GM04504 (cell line): ENCODE measurements around the gene ATP6V1G3.
"Not testable (repeated sequence)": the region's sequence is repeated elsewhere in the genome, so short reads cannot be mapped to it uniquely, and the experiment has no call there.

Experiments used
- DNase-seq: peaks from one replicate; pipeline ENCODE4 v3.0.0-alpha.2; 2012; ENCODE audit warnings: low read depth

ATP6V1G3 gene

DNA sequence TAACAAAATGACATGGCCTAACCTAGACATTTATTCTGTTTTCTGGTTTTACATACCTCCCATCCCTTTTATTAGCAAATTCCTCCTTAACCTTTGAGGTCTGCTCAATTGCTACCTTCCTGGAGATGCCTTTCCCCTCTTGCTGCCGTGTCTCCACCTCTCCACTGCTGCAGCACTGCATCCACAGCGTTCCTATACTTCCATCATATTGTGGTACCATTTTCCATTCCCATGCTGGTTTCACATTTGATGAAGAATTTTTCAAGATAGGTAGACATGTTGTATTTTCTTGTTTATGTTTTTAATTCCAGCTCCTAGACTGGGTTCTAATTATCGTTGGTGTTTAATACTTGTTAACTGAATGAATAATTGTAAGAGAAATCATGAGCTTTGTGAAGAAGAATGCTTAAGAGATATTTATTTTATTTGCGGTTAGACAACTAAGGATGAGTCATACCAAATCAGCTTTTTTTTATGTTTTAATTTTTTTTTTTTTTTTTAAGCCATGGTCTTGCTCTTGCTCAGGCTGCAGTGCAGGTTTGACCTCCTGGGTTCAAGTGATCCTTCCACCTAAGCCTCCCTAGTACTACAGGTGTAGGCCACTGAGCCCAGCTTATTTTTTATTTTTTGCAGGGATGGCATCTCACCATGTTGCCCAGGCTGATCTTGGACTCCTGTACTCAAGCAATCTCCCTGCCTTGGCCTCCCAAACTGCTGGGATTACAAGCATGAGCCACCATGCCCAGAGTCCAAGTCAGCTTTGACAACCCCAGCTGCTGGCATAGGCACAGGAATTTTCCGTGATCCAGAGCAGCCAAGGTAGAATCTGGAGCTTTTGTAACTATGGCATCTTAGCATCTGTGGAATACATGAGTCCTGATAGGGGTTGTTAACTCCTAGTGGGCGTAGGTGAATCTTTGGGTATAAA, 44.0 kb downstream of the ATP6V1G3 start:
- DNase-seq: peak; percentile 29

- DNase-seq: no peak
Observed at GRCh38 chr1:198495631-198496030, 44.8 kb downstream of the ATP6V1G3 start.

DNA sequence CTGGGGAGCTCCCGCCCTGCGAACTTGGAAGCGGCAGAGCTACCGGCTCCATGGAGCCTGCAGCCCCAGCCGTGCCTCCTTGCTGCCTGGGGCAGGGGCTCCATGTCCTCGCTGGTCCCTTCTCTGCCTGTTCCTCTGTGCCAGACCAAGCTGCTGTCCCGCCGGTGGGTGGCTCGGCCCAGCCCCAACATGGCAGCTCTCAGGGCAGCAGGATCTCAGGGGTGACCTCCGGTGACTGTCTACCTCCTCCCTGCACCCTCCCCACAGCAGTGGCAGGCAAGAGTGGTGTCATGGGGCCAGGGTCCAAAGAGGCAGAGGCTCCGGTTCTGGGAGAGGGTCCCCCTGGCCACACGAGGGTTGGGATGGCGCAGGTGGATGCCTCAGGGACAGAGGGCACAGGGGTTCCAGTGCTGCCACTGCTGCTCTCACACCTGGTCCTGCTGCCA, 45.8 kb downstream of the ATP6V1G3 start:
- no peak for DNase-seq

DNA sequence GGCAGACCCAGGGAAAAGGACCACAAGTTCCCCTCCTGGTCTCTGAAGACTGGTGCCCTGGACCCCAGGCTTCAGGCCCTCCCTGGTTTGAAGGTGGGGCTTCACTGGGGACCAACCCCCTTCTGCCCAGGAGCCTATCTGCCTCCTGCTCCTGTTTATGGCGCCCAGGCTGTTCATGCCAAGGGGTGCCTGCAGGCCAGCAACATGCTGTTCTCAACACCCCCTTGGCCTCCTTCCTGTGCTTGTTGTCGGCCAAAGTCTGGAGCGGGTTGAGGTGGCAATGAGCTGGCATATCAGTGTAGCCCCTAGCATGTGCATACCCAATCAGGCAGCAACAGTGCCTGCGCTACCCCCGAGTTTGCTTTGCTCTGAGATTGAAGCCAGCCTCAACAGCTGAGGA, 46.3 kb downstream of the ATP6V1G3 start:
- DNase-seq: no peak

DNA sequence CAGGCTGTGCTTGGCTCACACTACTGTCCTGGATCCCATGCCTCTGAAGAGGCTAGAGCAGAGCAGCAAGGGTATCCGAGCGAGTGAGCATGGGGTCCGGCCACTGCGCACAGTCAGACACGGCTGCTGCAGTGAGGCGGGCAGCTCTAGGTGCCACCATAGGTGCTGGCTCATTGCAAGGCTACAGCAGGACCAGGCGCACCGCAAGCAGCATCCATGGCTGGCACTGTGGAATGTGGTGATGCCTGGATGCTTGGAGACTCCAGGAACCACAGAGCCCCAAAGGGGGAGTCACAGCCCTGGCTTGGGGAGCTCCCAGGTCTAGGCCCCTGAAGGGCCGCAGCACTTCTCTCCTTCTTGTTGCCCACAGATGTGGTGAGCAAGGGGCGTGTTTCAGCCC, 47.2 kb downstream of the ATP6V1G3 start:
- DNase-seq: no peak

- DNase-seq: peak; percentile 84
Observed at GRCh38 chr1:198492872-198493271, 47.6 kb downstream of the ATP6V1G3 start.

DNA sequence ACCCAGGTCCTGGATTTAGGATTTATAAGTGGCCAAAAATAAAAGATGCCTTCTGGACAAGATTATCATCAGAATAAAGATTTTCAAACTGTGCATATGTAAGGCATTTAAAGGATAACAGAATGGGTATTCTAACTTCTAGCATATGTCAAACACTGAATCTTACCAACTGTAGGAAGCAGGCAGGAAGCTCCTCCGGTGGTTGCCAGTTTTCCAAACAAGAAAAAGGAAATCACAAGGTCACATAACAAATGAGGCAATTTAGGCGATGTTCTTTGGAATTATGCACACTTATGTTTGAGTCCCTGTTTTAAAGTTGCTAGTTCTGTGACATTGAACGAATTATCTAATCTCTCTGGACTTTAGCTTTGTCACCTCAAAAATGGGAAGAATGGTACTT, 48.9 kb downstream of the ATP6V1G3 start:
- no peak for DNase-seq

DNA sequence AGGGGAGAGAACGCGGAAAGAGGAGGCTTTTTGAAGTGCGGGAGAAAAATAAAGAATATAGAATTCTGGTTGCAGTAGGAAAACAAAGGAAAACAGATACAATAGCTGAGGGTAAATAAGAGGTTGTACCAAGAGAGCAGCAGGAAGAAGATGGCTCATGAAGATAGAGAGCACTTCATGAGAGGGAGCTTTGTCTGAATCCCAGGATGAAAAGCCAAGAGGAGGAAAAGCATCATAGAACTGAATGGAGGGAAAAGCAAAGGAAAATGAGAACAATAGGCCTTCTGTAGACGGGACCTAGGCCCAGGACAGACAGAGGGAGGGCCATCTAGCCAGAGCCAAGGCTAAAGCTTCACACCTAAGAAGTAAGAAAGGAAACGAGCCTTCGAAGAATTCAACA, 49.5 kb downstream of the ATP6V1G3 start:
- DNase-seq: no peak

DNA sequence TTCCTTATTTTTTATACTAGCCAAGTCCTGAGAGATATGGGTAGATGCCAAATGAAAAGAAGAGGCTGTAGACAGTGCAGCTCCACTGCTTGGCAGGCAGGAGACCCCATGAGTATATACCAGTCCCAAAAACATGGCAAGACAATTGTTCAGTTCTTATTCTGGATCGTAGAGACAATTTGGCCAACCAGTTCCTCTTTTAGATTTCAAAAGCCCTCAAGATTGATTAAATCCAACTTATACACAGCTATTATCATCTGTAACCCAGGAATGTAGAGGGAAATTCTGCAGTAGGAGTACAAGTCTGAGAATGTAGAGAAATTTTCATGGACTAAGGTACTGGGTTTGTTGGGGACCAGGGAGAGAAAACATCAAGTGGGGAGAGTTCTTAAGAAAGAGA, 50.3 kb downstream of the ATP6V1G3 start:
- no peak for DNase-seq

DNA sequence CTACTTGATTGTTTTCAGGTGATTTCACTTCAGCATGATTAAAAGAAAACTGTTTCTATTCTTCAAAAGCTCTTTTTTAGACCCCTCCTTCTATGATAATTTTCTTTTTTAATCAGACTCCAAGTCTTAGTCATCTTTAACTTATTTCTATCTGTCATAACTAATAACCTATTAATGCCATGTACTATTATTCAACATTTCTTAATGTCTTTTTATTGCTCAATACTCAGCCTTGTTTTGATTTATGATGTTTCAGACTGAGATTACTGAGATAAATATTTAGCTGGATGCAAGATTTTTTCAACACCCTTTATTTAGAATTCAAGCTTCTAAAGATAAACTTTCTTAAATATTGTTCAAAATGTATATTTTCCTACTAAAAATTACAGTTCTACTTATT, 53.6 kb downstream of the ATP6V1G3 start:
- no peak for DNase-seq

DNA sequence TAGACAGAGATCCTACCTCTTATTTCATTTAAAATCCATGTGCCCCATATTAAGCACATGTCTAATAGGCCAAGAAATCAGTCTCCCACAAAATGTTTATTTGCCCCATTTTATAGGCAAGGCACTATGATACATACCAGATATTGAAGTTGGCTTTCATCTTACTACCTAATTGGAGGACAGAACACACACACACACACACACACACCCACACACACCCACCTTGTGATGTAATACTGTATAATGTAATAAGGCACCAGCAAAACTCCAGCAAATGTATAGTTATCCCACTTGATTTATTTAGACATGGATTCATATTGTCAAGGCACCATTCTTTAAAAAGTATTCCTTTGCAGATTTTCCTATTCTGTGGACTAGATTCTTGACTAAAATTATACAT, 56.8 kb downstream of the ATP6V1G3 start:
- no peak for DNase-seq

DNA sequence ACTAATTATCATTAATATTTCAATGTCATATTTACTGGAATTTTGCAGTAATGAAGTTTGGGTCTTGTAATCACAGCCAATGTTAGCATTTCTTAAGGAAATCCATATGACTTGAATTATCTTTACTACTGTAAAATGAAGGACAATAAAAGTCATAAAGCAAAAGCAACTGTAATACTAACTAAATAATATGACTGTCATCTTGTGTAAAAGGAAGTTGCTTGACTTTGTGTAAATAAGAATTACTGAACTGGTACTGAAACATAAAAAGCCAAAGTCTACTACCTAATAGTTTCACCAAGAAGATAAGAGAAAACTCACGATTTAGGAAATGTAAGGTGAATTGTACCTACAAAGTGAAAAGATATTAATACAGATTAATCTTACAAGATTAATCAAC, 57.5 kb downstream of the ATP6V1G3 start:
- DNase-seq: no peak

- no peak for DNase-seq
Observed at GRCh38 chr1:198481661-198482060, 58.8 kb downstream of the ATP6V1G3 start.

- no peak for DNase-seq
Observed at GRCh38 chr1:198480876-198481275, 59.6 kb downstream of the ATP6V1G3 start.

GRCh38 chr1:198477354-198477753, 63.1 kb downstream of the ATP6V1G3 start:
- not testable (repeated sequence) for DNase-seq
